CD14-positive monocyte (primary cell): ENCODE data around the gene KIAA1191. TPM values are rescaled to one million over a fixed set of nuclear protein-coding genes. Genes with fewer than 3 reads are reported as not detected.
A peak's percentile ranks its signal among the peaks of the same experiment; 100 is the strongest.

Experiments used
- DNase-seq, 3 donors: peaks; one replicate each; pipeline ENCODE4 v3.0.0-alpha.2; 2011 to 2022
- H2AFZ ChIP-seq: 2 replicates; pipeline ENCODE4 v1.6.0; 2012; ENCODE audit warnings: mild to moderate bottlenecking, low read depth, low read length, inconsistent platforms; ENCODE audit not compliant: insufficient read depth, poor library complexity, severe bottlenecking
- H3K27ac ChIP-seq, 2 donors: 1 replicate in 1 of 2; 2 replicates in 1 of 2; pipeline ENCODE4 v1.5.1; 2012 to 2013; ENCODE audit warnings: low read length in 2 of 2, control low read depth in 1 of 2, inconsistent platforms in 1 of 2, low read depth in 1 of 2, mild to moderate bottlenecking in 1 of 2
- H3K27me3 ChIP-seq, 2 donors: one replicate each; pipeline versions ENCODE4 v1.6.0 to v1.6.1; 2011 to 2013; ENCODE audit warnings: low read length in 2 of 2; ENCODE audit not compliant: control insufficient read depth in 2 of 2, insufficient read depth in 2 of 2
- H3K36me3 ChIP-seq, 2 donors: replicated peaks in 1 of 2; 1 replicate in 1 of 2; 2 replicates in 1 of 2; pipeline versions ENCODE4 v1.5.1 to v1.6.1; 2012 to 2013; ENCODE audit warnings: low read length in 2 of 2, control low read depth in 1 of 2, inconsistent platforms in 1 of 2, mild to moderate bottlenecking in 1 of 2; ENCODE audit not compliant: insufficient read depth in 2 of 2, control insufficient read depth in 1 of 2
- H3K4me1 ChIP-seq, 2 donors: 1 replicate in 1 of 2; 2 replicates in 1 of 2; pipeline versions ENCODE4 v1.5.1 to v1.6.1; 2012 to 2013; ENCODE audit warnings: low read length in 2 of 2, control low read depth in 1 of 2, inconsistent platforms in 1 of 2, mild to moderate bottlenecking in 1 of 2, moderate library complexity in 1 of 2; ENCODE audit not compliant: insufficient read depth in 2 of 2, control insufficient read depth in 1 of 2
- H3K4me2 ChIP-seq: replicated peaks from 2 replicates; pipeline ENCODE3; 2012; ENCODE audit warnings: low read length, moderate library complexity, mild to moderate bottlenecking; ENCODE audit not compliant: poor library complexity, severe bottlenecking; ENCODE audit errors: extremely low read depth
- H3K4me3 ChIP-seq, 3 experiments: fragments of 200-600 bp in 1 of 3; sonication (generic) in 1 of 3; replicated peaks in 1 of 3; 1 replicate in 2 of 3; 2 replicates in 1 of 3; pipeline ENCODE4 v1.5.1; 2011 to 2013; ENCODE audit warnings: low read length in 3 of 3, mild to moderate bottlenecking in 3 of 3, control low read depth in 2 of 3, low read depth in 2 of 3, inconsistent platforms in 1 of 3, moderate library complexity in 1 of 3
- H3K79me2 ChIP-seq: 2 replicates; pipeline ENCODE4 v1.6.0; 2012; ENCODE audit warnings: mild to moderate bottlenecking, control low read depth, inconsistent platforms, low read length, moderate library complexity; ENCODE audit not compliant: insufficient read depth
- H3K9ac ChIP-seq: 2 replicates; pipeline ENCODE4 v1.6.0; 2017; ENCODE audit warnings: low read length, mild to moderate bottlenecking; ENCODE audit not compliant: insufficient read depth, poor library complexity, severe bottlenecking
- H3K9me3 ChIP-seq, 2 donors: replicated peaks in 1 of 2; 1 replicate in 1 of 2; 2 replicates in 1 of 2; pipeline versions ENCODE4 v1.5.1 to v1.6.1; 2012 to 2013; ENCODE audit warnings: low read length in 2 of 2, control low read depth in 1 of 2; ENCODE audit not compliant: control insufficient read depth in 1 of 2, insufficient read depth in 1 of 2
- H4K20me1 ChIP-seq: 2 replicates; pipeline ENCODE4 v1.6.0; 2012; ENCODE audit warnings: mild to moderate bottlenecking, low read length, control low read depth, moderate library complexity; ENCODE audit not compliant: insufficient read depth
- H3K27ac Mint-ChIP-seq, 7 donors: one replicate each; pipeline ENCODE4 v1.8.0; 2020; ENCODE audit warnings: mild to moderate bottlenecking in 7 of 7, mixed read lengths in 7 of 7, moderate library complexity in 6 of 7, inconsistent platforms in 2 of 7
- H3K27me3 Mint-ChIP-seq, 3 donors: one replicate each; pipeline ENCODE4 v1.8.0; 2021 to 2022; ENCODE audit warnings: low read depth in 3 of 3, mild to moderate bottlenecking in 3 of 3, mixed read lengths in 3 of 3, moderate library complexity in 3 of 3, inconsistent platforms in 1 of 3
- H3K36me3 Mint-ChIP-seq, 2 donors: one replicate each; pipeline ENCODE4 v1.8.0; 2020; ENCODE audit warnings: mixed read lengths in 2 of 2, inconsistent platforms in 1 of 2, mild to moderate bottlenecking in 1 of 2
- H3K4me1 Mint-ChIP-seq: one replicate; pipeline ENCODE4 v1.8.0; 2020; ENCODE audit warnings: mild to moderate bottlenecking, mixed read lengths
- H3K4me3 Mint-ChIP-seq, 2 donors: one replicate each; pipeline ENCODE4 v1.8.0; 2020; ENCODE audit warnings: mild to moderate bottlenecking in 2 of 2, mixed read lengths in 2 of 2, moderate library complexity in 1 of 2
- H3K9me3 Mint-ChIP-seq, 7 donors: one replicate each; pipeline ENCODE4 v1.8.0; 2020 to 2022; ENCODE audit warnings: mixed read lengths in 7 of 7, mild to moderate bottlenecking in 6 of 7, moderate library complexity in 6 of 7, inconsistent platforms in 2 of 7
- WGBS: methylation state at CpG from one replicate; pipeline ENCODE4 v1.1.5; 2013; ENCODE audit warnings: missing lambda C conversion rate; ENCODE audit not compliant: insufficient coverage; 5-methylcytosine and 5-hydroxymethylcytosine counted together
- intact Hi-C, 2 donors: fragments of 100-400 bp; cut with micrococcal nuclease; formaldehyde crosslinking; loops; one replicate each; pipeline versions ENCODE4 v1.15.0 to v1.15.1; 2023
- polyA plus RNA-seq, 3 donors: library from polyadenylated mRNA; depleted of rRNA in 1 of 3; unstranded in 2 of 3; stranded (reverse) in 1 of 3; fragments of 300-500 nt in 2 of 3; fragments of >200 nt in 1 of 3; fragmentation: Illumina TruSeq in 2 of 3; gene quantifications; 1 replicate in 2 of 3; 2 replicates in 1 of 3; pipeline ENCODE4 v1.2.3, GENCODE V29; 2012 to 2021
- TF ChIP-seq, protein P1 (sequence below): fragments of 200-600 bp; IDR thresholded peaks from one replicate; pipeline ENCODE4 v1.8.0; 2022; ENCODE audit warnings: antibody characterized with exemption, mild to moderate bottlenecking

Gene KIAA1191
- polyA plus RNA-seq, 3 donors = 32.3 to 36.4 (median 32.5) TPM

DNA sequence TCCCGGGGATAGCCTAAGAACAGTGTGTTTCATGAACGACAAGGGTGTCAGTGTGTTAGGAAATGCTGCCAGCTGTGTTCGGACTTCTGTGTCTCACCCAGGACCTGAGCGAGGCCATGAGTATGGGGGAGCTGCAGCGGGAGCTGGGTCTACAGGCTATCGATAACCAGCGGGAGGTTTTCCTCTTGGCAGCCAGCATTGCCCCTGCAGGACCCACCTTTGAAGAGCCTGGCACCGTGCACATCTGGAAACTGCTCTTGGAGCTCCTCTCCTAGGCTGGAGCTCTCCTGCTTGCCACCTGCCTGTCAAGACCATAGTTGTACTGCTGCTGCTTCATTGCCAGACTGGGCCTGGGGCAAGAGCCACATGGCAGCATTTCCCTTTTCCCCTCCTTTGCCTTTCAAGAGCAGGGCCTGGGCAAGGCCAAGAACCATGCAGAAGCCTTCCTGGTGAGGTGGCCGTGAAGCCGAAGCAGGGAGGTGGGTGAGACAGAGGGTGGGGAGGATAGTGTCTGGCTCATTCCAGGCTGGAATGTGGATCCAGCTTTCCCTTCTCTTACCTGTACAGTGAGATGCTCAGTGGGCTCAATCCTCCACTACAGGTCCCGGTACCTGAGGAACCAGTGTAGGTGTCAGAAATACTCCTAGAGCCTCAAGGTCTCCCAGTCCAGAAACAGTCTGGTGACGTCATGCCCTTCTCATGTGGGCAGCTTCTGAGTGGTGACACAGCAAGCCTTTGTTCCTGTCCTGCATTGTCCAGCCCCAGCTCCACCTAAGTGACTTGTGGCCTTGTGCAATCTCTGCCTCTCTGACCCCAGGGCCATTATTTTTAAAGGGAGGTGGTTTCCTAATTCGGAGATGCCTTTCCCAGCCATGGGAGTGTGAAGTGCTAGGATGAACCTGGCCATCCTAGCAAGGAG, 10.3 kb upstream of the KIAA1191 start:
- TF ChIP-seq, protein P1, sequence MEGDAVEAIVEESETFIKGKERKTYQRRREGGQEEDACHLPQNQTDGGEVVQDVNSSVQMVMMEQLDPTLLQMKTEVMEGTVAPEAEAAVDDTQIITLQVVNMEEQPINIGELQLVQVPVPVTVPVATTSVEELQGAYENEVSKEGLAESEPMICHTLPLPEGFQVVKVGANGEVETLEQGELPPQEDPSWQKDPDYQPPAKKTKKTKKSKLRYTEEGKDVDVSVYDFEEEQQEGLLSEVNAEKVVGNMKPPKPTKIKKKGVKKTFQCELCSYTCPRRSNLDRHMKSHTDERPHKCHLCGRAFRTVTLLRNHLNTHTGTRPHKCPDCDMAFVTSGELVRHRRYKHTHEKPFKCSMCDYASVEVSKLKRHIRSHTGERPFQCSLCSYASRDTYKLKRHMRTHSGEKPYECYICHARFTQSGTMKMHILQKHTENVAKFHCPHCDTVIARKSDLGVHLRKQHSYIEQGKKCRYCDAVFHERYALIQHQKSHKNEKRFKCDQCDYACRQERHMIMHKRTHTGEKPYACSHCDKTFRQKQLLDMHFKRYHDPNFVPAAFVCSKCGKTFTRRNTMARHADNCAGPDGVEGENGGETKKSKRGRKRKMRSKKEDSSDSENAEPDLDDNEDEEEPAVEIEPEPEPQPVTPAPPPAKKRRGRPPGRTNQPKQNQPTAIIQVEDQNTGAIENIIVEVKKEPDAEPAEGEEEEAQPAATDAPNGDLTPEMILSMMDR = no peak
- 92% methylated on average over 10 of the region's 13 CpGs for WGBS
- H3K27me3 Mint-ChIP-seq = peaks cover 10 to 15% (median 12%) of the 10 kb centered on the region in 3 donors
- Histone ChIP-seq H3K27me3 (peaks cover 3 to 13% of the 10 kb centered on the region in 2 donors), H3K9ac (peak overlapping the region; percentile 2), H3K4me2 (no peak overlapping the region), H3K79me2 (no peaks in the 10 kb centered on the region), H3K36me3 (no peaks in the 10 kb centered on the region), H3K4me3 (no peak overlapping the region), H3K9me3 (no peaks in the 10 kb centered on the region), H2AFZ (peak overlapping the region; percentile 33), H3K27ac (peak overlapping the region in 1 of 2 donors; percentile 35), H3K4me1 (peaks cover 13 to 21% of the 10 kb centered on the region in 2 donors), H4K20me1 (no peaks in the 10 kb centered on the region)
- H3K9me3 Mint-ChIP-seq = peaks cover 0 to 5% (median 0%) of the 10 kb centered on the region in 7 donors
- H3K4me1 Mint-ChIP-seq = peaks cover 14% of the 10 kb centered on the region
- DNase-seq = peak; percentile 63 to 85 (median 64)
- intact Hi-C loops = no loop called here
- H3K36me3 Mint-ChIP-seq = no peaks in the 10 kb centered on the region
- no peak overlapping the region for H3K4me3 Mint-ChIP-seq
- peak overlapping the region in 6 of 7 donors; percentile 57 to 88 (median 82) for H3K27ac Mint-ChIP-seq

DNA sequence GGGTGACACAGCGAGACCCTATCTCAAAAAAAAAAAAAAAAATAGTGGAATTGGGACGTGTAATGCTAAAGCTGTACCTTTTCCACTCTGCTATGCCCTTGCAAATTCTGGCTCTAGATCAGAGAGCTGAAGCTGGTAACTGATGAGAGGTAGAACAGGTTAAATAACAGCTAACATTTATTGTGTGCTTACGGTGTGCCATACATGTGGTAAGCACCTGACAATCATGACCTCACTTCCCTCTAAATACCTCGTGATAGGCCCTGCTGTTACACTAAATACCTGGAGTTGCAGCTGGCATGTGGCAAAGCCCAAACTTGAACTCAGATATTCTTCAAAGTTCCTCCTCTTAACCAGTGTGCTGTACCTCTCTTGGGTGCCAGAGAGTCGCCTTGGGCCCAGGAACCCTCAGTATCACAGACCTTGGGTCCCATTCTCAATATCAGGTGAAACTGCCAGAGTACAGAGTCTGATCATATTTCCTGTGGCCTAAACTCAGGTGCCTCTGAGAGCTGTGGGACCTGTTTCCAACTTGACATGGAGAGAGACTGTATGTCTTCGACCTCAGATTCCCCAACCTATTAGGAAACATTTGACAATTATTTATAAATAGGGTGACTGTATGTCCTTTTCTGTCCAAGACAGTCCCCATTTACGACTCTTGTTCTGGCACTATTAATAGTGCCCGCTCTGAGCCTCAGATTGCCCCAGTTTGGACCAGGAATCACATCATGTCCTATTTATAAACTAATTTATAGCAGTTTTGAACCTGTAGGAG, 8.6 kb upstream of the KIAA1191 start:
- Histone ChIP-seq H2AFZ (no peak overlapping the region), H3K27ac (no peak overlapping the region), H4K20me1 (no peaks in the 10 kb centered on the region), H3K4me2 (no peak overlapping the region), H3K4me3 (no peak overlapping the region), H3K4me1 (peaks cover 18 to 33% of the 10 kb centered on the region in 2 donors), H3K36me3 (no peaks in the 10 kb centered on the region), H3K9me3 (no peaks in the 10 kb centered on the region), H3K79me2 (no peaks in the 10 kb centered on the region), H3K27me3 (peaks cover 13 to 27% of the 10 kb centered on the region in 2 donors), H3K9ac (no peak overlapping the region)
- H3K27ac Mint-ChIP-seq = peak overlapping the region in 1 of 7 donors; percentile 10
- intact Hi-C loops = no loop called here
- H3K9me3 Mint-ChIP-seq = peaks cover 0 to 11% (median 2%) of the 10 kb centered on the region in 7 donors
- H3K4me3 Mint-ChIP-seq = no peak overlapping the region
- H3K27me3 Mint-ChIP-seq = peaks cover 19 to 31% (median 22%) of the 10 kb centered on the region in 3 donors
- no peak for DNase-seq
- H3K36me3 Mint-ChIP-seq = peaks cover 0 to 3% of the 10 kb centered on the region in 2 donors
- WGBS = 81% methylated on average over 2 of the region's 8 CpGs
- peaks cover 18% of the 10 kb centered on the region for H3K4me1 Mint-ChIP-seq
- TF ChIP-seq, protein P1 = no peak
